Mesothelial cell of epicardium (in vitro differentiated cells): Measurements from ENCODE around the gene PTGER4. TPM values are rescaled to one million over a fixed set of nuclear protein-coding genes. Genes with fewer than 3 reads are reported as not detected.

Experiments used
- DNase-seq, 2 experiments: peaks; one replicate each; pipeline ENCODE4 v3.0.0; 2021; ENCODE audit warnings: low spot score in 2 of 2; ENCODE audit not compliant: unreplicated experiment in 2 of 2
- H3K27ac Mint-ChIP-seq: 2 replicates; pipeline ENCODE4 v1.8.0; 2021; ENCODE audit warnings: mixed read lengths
- H3K27me3 Mint-ChIP-seq: 2 replicates; pipeline ENCODE4 v1.8.0; 2021; ENCODE audit warnings: low read depth, mixed read lengths
- H3K36me3 Mint-ChIP-seq: 2 replicates; pipeline ENCODE4 v1.8.0; 2021; ENCODE audit warnings: mixed read lengths
- H3K4me1 Mint-ChIP-seq: 2 replicates; pipeline ENCODE4 v1.8.0; 2021; ENCODE audit warnings: mixed read lengths
- H3K4me3 Mint-ChIP-seq: 2 replicates; pipeline ENCODE4 v1.8.0; 2021; ENCODE audit warnings: mild to moderate bottlenecking, moderate library complexity, mixed read lengths
- H3K9me3 Mint-ChIP-seq: 2 replicates; pipeline ENCODE4 v1.8.0; 2021; ENCODE audit warnings: mixed read lengths
- total RNA-seq: library from RNA; stranded (reverse); gene quantifications from 3 replicates; pipeline ENCODE4 v1.2.1, GENCODE V29; 2021
- TF ChIP-seq, protein P1 (sequence below): fragments of 200-600 bp; sonication (generic); IDR thresholded peaks from one replicate; pipeline ENCODE4 v1.5.0; 2021; ENCODE audit warnings: antibody characterized with exemption; ENCODE audit not compliant: unreplicated experiment

The PTGER4 gene
- total RNA-seq, 1 donor from 2014 or later = 40.0 TPM

- H3K27me3 Mint-ChIP-seq = peaks cover 38% of the 10 kb centered on the region
- TF ChIP-seq, protein P1, sequence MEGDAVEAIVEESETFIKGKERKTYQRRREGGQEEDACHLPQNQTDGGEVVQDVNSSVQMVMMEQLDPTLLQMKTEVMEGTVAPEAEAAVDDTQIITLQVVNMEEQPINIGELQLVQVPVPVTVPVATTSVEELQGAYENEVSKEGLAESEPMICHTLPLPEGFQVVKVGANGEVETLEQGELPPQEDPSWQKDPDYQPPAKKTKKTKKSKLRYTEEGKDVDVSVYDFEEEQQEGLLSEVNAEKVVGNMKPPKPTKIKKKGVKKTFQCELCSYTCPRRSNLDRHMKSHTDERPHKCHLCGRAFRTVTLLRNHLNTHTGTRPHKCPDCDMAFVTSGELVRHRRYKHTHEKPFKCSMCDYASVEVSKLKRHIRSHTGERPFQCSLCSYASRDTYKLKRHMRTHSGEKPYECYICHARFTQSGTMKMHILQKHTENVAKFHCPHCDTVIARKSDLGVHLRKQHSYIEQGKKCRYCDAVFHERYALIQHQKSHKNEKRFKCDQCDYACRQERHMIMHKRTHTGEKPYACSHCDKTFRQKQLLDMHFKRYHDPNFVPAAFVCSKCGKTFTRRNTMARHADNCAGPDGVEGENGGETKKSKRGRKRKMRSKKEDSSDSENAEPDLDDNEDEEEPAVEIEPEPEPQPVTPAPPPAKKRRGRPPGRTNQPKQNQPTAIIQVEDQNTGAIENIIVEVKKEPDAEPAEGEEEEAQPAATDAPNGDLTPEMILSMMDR = no peak
- H3K4me1 Mint-ChIP-seq = peaks cover 31% of the 10 kb centered on the region
- H3K27ac Mint-ChIP-seq = no peak overlapping the region
- H3K9me3 Mint-ChIP-seq = no peaks in the 10 kb centered on the region
- H3K36me3 Mint-ChIP-seq = no peaks in the 10 kb centered on the region
- no peak for DNase-seq
- no peak overlapping the region for H3K4me3 Mint-ChIP-seq
Observed at GRCh38 chr5:40674661-40675235, 5.0 kb upstream of the PTGER4 start.

GRCh38 chr5:40675396-40676133 lies 4.2 kb upstream of the PTGER4 start:
- DNase-seq = no peak
- no peaks in the 10 kb centered on the region for H3K9me3 Mint-ChIP-seq

DNA sequence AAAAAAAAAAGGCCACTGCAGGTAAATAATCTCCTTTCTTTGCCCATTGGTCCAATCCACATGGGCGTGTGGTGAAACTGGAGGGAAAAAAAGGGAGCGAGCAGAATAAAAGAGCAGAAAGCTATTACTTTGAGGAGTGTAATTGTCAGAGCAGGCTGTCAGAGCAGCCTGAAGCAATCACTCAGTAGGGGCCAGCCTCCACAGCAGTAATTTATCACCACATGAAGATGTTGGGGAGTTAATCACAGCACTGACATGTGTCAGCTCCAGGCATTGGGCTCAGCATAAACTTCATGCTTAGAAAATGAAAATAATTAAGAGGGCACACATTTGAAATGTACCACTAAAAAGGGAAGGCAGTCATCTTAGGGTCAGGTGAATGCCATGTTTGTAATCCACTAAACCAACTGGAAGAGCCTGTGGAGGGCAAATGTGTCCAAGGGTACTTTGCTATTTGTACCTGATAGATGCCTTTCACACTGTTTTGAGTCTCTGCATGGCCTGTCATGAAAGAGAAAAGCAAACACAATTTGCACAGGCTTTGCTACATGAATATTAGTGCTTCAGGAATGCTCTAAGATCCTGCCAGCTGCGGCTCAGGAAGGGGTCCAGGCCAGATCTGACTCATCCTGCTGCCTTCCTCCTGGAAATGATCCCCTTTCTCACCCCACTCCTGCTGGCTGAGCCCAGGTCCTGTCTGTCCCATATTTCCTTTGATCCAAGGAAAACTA lies 2.9 kb upstream of the PTGER4 start:
- DNase-seq = no peak
- Mint-ChIP-seq H3K27ac (peak overlapping the region; percentile 89), H3K9me3 (no peaks in the 10 kb centered on the region), H3K4me3 (peak overlapping the region; percentile 45), H3K27me3 (peaks cover 40% of the 10 kb centered on the region), H3K4me1 (peaks cover 36% of the 10 kb centered on the region), H3K36me3 (peaks cover 2% of the 10 kb centered on the region)
- TF ChIP-seq, protein P1 = no peak

More at GRCh38 chr5:40675396-40676133, 4.2 kb upstream of the PTGER4 start:
- peaks cover 37% of the 10 kb centered on the region for H3K27me3 Mint-ChIP-seq
- peaks cover 34% of the 10 kb centered on the region for H3K4me1 Mint-ChIP-seq
- no peak overlapping the region for H3K27ac Mint-ChIP-seq
- TF ChIP-seq, protein P1 = no peak
- no peak overlapping the region for H3K4me3 Mint-ChIP-seq
- no peaks in the 10 kb centered on the region for H3K36me3 Mint-ChIP-seq

DNA sequence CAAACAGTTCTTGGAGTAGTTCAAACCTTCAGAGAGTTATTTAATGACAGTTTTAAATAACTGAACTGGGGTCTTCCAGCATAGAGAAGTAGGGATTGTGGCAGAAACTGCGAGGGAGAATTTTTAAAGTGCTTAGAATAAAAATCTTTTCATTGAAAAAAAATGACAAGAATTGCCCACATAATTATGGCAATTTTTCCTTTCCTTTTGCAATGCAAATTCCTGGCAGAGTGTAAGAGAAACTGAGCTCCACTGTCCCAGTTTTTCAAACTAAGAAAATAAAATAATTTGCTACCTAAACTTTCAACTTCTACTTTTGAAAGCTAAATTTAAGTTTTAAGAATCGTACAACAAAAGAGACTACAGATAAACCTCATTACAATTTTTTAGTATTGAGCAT lies 2.3 kb upstream of the PTGER4 start:
- TF ChIP-seq, protein P1 = no peak
- H3K27ac Mint-ChIP-seq = peak overlapping the region; percentile 89
- no peak for DNase-seq
- H3K4me1 Mint-ChIP-seq = peaks cover 43% of the 10 kb centered on the region
- no peaks in the 10 kb centered on the region for H3K9me3 Mint-ChIP-seq
- H3K36me3 Mint-ChIP-seq = peaks cover 3% of the 10 kb centered on the region
- H3K27me3 Mint-ChIP-seq = peaks cover 38% of the 10 kb centered on the region
- H3K4me3 Mint-ChIP-seq = peak overlapping the region; percentile 45

- no peaks in the 10 kb centered on the region for H3K9me3 Mint-ChIP-seq
- H3K4me3 Mint-ChIP-seq = peak overlapping the region; percentile 75
- peaks cover 33% of the 10 kb centered on the region for H3K27me3 Mint-ChIP-seq
- peaks cover 47% of the 10 kb centered on the region for H3K4me1 Mint-ChIP-seq
- DNase-seq = no peak
- TF ChIP-seq, protein P1 = no peak
- H3K36me3 Mint-ChIP-seq = peaks cover 3% of the 10 kb centered on the region
- H3K27ac Mint-ChIP-seq = peak overlapping the region; percentile 84
Observed at GRCh38 chr5:40678026-40678425, 1.7 kb upstream of the PTGER4 start.
